LHCN-M2 (cell line): ENCODE data around the gene TJP3. TPM values are rescaled to one million over a fixed set of nuclear protein-coding genes. Genes with fewer than 3 reads are reported as not detected.

Experiments
- DNase-seq: peaks from one replicate; pipeline ENCODE4 v3.0.0-alpha.2; 2012; ENCODE audit warnings: low read depth
- total RNA-seq: library from RNA; depleted of rRNA; stranded (reverse); fragments of >200 nt; gene quantifications from 2 replicates; pipeline ENCODE4 v1.2.3, GENCODE V29; 2014

TJP3 gene
- total RNA-seq, 1 experiment from 2014 or later, result not detected

DNA sequence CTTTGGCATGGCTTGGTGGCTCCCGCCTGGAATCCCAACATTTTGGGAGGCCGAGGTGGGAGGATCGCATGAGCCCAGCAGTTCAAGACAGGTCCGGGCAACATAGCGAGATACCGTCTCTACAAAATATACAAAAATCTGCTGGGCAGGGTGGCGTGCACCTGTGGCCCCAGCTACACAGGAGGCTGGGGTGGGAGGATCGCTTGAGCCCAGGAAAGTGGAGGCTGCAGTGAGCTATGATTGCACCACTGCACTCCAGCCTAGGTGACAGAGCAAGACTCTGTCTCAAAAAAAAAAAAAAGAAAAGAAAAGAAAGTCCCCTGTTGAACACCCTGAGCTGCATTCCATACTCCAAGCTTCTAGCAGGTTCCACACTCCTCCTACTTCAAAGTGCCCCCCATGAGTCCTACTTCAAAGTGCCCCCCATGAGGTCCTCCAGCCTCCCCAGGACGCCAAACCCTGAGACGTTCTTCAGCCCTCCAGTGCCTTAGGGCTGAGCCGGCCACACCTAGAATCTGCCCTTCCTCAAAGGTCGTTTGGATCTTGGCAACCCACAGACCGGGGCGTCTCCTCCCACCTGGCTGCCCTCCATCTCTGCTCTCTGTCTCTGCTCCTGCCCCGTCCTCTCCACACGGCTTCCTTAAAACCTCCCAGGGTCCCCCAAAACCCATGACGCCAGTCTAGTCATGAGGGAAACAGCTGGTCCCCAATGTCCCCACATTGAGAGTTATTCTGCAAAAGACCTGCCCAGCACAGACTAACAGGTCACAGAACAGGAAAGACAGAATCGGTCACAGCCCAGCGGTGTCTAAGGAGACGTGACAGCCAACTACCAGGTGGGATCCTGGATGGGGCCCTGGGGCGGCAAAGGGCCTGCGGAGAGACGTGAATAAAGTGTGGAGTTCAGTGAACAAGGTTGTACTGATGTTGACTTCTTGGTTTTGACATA, 4.8 kb downstream of the TJP3 start:
- no peak for DNase-seq

DNA sequence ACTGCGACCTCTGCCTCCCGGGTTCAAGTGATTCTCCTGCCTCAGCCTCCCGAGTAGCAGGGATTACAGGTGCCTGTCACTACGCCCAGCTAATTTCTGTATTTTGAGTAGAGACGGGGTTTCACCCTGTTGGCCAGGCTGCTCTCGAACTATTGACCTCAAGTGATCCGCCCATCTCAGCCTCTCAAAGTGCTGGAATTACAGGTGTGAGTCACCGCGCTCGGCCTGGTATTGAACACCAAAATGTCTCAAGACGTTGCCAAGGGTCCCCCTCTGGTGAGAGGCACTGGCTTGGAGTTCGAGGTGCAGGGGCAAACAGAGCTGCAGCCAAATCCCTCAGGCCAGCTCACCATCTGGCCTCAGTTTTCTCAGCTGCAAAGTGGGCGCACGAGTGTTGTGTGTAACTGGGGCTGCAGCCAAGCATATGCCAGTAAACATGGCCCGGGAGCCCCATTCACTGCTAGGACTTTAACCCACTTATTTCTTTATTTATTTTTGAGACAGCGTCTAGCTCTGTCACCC, 8.0 kb downstream of the TJP3 start:
- no peak for DNase-seq

DNA sequence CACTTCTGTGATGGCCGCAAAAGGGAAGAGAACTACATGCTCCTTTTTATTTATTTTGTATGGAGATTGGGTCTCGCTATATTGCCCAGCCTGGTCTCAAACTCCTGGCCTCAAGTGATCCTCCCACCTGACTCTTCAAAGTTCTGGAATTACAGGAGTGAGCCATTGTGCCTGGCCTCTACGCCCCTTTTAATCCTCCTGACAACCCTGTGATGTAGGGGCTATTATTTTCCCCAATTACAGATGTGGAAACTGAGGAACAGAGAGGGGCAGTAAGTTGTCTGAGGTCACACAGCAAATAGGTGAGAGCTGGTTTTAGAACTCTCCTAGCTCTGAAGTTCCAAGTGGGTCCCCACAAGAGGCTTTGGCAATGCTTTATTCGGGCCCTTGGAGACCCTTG, 11.7 kb downstream of the TJP3 start:
- no peak for DNase-seq

DNA sequence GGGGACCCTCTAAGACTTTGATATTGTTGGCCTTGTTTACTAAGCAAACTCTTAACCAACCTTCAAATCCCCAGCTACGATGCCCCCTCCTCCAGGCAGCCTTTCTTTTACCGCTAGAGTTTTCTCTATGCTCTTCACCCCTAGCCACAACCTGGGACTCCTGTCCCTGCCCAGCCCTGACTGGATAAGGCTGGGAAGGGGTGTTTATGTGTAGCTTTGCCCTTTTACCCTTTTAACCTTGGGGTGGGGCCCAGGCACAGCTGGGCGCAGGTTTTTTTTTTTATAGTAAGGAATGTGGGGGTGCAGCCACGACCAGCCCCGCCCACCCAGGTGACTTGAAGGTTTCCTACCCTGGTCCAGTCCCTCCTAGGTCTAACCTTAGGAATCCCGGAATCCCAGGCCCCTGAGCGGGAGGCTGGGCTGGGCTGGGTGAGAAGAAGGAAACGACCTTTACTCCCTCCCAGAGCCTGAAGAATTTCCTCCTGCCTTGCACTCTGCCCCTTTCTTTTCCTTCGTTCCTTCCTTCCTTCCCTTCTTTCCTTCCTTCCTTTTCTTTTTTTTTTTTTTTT, 12.2 kb downstream of the TJP3 start:
- DNase-seq, result no peak

DNA sequence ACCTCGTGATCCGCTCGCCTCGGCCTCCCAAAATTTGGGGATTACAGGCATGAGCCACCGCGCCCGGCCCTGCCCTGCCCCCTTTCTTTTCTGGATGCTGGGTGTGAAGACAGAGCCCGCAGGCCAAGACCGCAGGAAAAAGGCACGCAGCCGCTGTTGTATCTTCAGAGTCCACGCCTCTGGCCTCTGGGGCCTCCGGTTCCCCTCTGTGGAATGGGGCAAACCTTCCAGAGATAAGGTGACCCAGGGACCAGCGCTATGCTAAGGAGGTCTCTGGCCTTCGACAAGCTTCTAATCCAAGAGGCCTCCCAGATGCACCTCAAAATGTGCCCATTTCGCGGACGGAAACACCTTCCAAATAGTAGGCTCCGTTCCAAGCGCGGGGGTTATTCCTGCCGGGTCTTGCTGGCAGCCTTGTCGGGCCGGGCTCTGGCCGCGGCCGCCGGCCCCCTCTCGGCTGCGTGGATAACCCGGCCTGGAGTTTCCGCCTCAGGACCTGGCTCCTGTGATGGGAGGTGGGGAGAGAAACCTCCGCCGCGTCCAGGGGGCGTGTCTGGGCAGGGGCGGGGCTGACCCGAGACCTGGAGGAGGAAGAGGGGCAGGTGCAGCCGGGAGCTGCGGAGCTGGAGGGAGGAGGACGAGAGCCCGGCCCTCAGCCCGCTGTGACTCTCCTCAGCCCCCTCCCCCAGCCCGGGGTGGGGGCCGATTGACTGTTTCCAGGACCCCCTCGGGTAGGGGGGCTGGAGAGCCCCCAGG, 13.1 kb downstream of the TJP3 start:
- peak; percentile 71 for DNase-seq

DNA sequence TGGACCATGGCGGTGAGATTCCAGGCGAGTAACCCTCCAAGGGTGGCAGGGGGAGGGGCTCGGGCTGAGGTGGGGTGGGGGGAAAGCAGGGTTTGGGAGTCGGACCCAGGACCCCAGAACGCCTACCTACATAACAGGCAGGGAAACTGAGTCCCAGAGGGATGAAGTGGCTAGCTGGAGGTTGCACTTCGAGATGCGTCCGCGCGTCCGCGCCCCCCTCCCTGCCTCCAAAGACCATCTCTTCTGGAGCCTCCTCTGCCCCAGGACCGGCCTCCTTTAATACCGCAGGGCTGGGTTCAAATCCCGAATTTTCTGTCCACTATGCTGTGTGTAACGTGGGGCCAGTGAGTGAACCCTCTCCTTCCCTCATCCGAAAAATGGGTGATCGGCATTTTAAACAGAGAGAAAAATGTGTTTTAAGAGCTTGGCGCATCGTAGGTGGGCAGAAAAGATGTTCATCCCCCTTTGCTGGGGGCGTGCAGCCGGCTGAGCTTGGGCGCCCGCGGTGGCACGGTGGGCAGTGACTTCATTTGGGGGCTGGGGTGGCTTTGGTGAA, 13.8 kb downstream of the TJP3 start:
- DNase-seq, result no peak

DNA sequence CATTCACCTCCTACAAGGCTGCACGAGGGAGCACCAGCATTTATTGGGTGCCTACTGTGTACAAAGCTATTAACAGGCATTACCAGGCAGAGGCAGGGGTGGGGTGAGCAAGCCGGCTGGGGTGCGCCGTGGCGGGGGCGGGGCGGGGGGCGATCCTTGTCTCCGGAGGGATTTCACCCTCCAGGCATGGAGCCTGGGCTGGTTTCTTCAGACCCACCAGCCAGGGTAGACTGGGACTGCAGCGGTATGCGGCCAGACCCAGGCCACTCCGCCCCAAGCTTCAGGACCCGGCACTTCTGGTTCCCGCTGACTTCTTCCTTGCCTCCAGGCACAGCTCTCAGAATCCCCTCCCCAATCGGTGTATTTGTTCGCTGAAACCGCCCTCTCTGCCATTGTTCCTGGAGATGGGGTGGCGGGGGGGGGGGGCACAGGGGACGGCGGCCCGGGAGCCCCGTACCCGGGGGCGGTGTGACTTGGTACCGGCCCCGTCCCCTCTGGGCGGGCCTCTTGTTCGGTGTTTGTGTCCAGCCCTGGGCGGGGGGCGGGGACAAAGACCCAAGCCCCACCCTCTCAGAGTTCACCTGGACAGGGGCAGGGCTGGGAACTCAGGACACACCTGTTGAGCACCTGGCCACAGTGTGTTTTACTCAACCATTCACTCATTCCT, 14.4 kb downstream of the TJP3 start:
- DNase-seq, result no peak

DNA sequence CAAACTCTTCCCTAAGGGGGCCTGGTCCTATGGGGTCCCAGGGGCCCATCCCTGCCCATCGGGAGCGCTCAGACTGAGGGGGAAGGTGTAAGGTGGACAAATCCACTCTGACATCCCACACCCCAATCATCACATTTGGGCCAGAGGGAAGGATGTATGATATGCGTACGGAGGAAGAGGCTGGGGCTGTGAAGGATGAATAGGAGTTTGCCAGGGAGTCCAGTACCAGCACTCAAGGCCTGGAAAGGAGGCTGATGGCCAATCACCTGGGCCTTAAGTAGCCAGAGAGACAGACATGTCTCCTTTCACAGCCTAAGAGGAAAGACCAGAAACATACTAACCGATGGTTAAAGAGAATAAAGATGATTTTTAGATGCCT, 14.9 kb downstream of the TJP3 start:
- DNase-seq, result no peak

DNA sequence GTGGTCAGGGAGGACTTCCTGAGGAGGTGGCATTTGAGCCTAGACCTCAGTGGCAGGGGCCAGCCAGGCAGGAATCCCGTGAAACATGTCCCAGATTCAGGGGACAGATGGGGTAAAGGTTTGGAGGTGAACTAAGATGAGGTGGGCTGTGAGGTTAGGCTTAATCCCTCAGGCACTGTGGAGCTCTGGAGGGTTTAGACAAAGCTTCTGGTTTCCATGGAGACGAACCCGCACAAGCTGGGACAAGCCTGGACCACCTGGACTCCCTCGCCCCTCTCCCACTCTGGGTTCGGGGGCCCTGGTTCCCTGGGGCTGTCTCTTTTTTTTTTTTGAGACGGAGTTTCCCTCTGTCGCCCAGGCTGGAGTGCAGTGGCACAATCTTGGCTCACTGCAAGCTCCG, 15.7 kb downstream of the TJP3 start:
- DNase-seq, result no peak

DNA sequence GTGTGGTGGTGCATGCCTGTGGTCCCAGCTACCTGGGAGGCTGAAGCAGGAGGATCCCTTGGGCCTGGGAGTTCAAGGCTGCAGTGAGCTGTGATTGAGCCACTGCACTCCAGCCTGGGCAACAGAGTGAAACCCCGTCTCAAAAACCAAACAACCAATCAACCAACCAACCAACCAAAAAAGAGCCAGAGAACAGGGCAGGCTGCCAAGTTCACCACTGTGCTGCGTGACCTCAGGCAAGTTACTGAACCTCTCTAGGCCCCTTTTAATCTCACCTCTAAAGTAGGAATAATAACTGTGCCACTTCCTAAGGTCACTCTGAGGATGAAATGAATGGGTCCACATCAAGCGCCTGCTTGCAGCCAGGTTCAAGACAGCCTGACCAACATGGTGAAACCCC, 16.9 kb downstream of the TJP3 start:
- no peak for DNase-seq

DNA sequence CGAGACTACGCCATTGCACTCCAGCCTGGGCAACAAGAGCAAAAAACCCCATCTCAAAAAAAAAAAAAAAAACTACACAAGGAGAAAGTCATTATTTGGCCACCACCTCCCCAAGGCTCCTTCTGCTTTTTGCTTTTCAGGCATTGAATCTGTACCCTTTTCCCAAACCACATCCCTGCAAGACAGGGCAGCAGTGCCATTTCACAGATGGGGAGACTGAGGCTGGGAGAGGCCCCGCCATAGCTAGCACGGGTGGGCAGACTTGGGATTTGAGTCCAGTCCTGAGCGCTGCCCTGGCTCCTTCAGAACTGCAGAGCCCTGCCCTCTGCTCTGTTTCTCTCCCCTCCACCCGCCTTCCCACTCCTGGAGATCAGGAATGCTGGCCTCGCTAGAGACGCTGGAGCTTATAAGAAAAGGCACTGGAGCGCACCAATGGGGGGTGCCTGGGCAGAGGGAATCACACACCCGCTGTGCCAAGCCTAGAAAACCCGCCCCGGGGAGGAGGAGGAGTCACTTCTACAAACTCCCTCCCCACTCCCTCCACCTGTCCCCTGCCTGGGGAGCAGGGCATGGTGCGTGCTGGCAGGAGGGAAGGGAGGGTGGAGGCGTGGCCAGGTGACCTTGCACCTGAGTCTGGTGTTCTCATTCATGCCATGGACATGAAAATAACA, 17.6 kb downstream of the TJP3 start:
- DNase-seq, result no peak

DNA sequence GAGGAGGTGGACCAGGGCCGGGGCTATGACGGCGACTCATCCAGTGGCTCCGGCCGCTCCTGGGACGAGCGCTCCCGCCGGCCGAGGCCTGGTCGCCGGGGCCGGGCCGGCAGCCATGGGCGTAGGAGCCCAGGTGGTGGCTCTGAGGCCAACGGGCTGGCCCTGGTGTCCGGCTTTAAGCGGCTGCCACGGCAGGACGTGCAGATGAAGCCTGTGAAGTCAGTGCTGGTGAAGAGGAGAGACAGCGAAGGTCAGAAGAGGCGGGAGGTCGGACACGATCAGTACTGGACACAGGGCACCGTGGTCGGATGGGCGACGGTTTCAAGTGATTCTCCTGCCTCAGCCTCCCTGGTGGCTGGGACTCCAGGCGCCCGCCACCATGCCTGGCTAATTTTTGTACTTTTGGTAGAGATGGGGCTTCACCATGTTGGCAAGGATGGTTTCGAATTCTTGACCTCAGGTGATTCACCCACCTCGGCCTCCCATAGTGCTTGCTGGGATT, 22.3 kb downstream of the TJP3 start:
- no peak for DNase-seq

DNA sequence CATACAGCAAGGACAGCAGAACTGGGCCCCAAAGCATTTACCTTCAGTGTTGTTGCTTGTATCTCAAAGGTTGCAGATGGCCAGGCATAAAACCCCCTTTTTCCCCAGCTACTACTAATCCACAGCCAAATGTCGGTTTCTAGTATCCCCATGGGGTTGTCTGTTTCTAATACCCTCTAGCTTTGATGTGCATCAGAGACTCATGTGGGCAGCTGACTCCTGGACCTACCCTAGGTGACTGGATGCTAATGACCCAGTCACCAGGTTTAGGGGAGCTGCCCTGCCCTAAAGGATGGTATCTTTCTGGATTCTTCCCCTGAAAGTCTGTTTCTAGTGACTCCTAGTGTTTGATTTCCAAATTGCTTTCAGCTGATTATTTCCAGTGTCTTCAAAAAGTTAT, 23.9 kb downstream of the TJP3 start:
- DNase-seq, result no peak

DNA sequence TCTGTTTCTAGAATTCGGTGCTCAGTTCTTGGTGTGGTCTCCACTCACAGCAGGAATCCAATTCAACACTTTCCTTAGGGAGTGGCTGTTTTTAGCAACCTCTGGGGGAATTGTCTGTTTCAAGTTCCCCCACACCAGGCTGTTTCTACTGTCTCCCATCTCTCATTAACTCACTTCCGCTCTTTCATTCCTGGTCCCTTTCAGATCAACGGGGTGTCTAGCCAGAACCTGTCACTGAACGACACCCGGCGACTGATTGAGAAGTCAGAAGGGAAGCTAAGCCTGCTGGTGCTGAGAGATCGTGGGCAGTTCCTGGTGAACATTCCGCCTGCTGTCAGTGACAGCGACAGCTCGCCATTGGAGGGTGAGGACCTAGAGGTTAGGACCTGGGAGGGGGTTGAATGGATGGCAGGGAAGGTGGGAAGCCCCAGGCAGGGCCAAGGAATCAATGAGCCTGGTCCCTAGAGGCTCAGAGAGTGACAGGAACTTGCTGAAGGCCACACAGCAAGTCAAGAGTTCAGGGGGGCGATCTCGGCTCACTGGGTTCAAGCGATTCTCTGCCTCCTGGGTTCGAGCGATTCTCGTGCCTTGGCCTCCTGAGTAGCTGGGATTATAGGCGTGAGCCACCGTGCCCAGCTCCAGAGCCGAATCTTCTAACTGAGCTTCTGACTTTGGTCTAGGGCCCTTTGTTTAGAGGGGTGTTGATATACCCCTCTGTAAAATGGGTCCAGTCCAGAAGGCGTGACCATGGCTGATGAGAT, 25.5 kb downstream of the TJP3 start:
- DNase-seq, result no peak

DNA sequence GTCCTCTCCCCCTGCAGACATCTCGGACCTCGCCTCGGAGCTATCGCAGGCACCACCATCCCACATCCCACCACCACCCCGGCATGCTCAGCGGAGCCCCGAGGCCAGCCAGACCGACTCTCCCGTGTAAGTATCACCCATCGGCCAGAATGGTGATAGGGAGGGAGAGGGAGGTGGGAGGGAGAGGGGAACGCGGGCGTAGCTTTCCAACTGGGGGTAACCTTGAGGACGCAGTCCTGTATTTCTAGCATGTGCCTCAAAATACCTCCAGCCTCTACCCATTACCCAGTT, 26.1 kb downstream of the TJP3 start:
- no peak for DNase-seq

DNA sequence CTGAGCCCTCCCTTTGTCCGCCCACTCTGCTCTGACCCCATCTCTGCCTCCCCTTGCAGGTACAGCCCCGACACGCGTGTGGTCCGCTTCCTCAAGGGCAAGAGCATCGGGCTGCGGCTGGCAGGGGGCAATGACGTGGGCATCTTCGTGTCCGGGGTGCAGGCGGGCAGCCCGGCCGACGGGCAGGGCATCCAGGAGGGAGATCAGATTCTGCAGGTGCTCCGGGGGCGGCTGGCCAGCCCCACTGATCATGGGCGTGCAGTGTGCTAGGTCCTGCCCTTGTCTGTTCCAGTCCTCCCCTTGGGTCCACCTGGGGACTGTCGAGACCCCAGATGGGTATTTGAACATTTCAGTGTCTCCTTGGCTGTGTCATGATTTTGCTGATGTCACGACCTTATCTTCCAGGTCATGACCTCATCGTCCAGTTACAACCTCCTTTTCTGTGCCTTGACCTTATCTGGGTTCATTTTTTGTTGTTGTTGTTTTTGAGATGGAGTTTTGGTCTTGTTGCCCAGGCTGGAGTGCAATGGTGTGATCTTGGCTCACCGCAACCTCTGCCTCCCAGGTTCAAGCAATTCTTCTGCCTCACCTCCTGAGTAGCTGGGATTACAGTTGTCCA, 28.0 kb downstream of the TJP3 start:
- no peak for DNase-seq

DNA sequence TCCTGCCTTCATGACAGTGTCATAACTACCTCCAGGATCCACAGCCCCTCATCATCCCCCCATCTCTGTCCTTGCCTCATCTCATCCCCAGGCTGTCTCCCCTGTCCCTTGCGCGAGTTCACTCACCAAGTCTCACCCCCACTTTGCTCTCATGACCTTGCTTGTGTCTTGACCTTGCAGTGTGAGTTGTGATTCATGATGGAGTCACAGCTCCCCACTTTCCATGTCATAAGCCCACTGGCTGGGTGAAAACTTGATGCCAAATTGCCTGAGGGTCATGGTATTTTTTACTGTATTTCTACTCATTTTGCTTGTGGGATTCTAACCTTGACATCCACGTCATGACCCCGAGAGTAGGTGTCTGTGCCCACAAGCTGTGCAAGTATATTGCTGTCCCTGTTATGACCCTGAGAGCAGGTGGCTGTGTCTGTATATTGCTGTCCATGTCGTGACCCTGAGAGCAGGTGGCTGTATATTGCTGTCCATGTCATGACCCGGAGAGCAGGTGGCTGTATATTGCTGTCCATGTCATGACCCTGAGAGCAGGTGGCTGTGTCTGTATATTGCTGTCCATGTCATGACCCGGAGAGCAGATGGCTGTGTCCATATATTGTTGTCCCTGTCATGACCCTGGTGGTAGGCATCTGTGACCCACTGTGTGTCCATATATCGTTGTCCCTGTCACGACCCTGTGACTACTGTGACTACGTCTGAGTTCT, 29.5 kb downstream of the TJP3 start:
- DNase-seq, result no peak

DNA sequence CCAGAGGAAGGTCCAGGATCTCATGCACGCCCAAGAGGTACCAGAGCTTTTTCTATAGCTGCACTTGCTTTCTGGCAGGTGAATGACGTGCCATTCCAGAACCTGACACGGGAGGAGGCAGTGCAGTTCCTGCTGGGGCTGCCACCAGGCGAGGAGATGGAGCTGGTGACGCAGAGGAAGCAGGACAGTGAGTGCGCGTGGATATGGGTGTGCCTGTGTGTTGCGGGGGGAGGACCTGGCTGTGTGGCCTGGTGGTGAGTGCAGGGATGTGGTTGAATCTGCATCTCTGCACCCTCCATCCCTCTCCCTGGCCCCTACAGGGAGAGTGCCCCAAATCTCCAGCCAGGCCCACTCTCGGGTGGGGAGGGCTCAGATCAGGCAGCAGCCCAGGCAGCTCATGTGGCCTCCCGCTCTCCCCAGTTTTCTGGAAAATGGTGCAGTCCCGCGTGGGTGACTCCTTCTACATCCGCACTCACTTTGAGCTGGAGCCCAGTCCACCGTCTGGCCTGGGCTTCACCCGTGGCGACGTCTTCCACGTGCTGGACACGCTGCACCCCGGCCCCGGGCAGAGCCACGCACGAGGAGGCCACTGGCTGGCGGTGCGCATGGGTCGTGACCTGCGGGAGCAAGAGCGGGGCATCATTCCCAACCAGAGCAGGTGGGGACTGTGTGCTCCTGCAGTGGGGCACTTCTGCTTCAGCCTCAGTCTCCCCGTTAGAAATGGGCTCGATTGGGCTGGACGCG, 30.5 kb downstream of the TJP3 start:
- no peak for DNase-seq
